Measurements from ENCODE around the gene DENND1A.

The DENND1A gene

DNA sequence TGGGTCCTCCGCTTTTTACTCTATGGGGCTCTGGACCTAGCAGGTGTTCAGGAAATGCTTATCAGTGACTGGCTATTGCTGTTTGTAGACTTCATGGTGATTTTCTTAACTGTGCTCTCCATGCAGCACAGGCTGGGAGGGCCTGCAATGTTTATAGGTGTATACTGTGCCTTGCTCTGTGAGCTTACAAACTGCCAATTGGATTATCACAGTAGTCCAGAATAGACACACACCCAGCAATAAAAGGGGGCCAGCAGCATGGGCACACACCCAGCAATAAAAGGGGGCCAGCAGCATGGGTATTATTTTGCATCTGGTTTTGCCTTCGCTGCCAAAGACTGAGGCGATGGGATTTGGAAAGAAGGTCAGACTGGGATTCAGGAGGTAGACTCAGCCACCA is 473.9 kb downstream of the DENND1A start:
- Histone ChIP-seq H3K9me3 (ENCODE audit: control insufficient read depth, low read length) (no peaks in the 10 kb centered on the region), H3K27ac (no peak overlapping the region), H3K79me2 (no peaks in the 10 kb centered on the region), H3K27me3 (ENCODE audit: control insufficient read depth, insufficient read depth, low read length) (no peaks in the 10 kb centered on the region), H3K36me3 (ENCODE audit: control insufficient read depth, insufficient read depth, low read length) (no peaks in the 10 kb centered on the region), H3K4me3 (ENCODE audit: low read depth, low read length) (no peak overlapping the region), H3K4me2 (ENCODE audit: low read length) (no peak overlapping the region), H2AFZ (no peak overlapping the region), H3K4me1 (no peaks in the 10 kb centered on the region), H3K9ac (no peak overlapping the region)
- TF ChIP-seq, protein P1, sequence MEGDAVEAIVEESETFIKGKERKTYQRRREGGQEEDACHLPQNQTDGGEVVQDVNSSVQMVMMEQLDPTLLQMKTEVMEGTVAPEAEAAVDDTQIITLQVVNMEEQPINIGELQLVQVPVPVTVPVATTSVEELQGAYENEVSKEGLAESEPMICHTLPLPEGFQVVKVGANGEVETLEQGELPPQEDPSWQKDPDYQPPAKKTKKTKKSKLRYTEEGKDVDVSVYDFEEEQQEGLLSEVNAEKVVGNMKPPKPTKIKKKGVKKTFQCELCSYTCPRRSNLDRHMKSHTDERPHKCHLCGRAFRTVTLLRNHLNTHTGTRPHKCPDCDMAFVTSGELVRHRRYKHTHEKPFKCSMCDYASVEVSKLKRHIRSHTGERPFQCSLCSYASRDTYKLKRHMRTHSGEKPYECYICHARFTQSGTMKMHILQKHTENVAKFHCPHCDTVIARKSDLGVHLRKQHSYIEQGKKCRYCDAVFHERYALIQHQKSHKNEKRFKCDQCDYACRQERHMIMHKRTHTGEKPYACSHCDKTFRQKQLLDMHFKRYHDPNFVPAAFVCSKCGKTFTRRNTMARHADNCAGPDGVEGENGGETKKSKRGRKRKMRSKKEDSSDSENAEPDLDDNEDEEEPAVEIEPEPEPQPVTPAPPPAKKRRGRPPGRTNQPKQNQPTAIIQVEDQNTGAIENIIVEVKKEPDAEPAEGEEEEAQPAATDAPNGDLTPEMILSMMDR (IDR thresholded peaks at IDR 0.05) = no peak

DNA sequence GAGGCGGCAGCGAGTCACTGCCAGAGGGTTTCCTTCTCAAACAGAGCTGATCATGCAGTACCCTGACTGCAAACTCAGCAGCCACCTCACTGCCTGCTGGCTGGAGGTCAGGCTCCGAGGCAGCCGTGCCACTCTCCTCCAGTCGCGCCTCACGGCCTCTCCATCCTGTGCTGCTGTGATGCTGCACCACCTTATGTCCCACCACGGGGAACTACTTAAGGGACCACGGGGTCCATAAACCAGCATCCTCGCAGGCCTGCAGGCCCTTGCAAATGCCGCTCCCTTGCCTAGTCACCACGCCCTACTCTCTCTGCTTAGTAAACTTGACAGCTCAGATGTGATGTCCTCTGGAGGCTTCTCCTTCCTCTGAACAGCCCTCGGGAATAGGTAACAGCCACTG is 474.7 kb downstream of the DENND1A start:
- H3K9ac ChIP-seq = no peak overlapping the region
- no peaks in the 10 kb centered on the region for H3K27me3 ChIP-seq (ENCODE audit: control insufficient read depth, insufficient read depth, low read length)
- H3K79me2 ChIP-seq = no peaks in the 10 kb centered on the region
- no peak overlapping the region for H2AFZ ChIP-seq
- H3K4me3 ChIP-seq (ENCODE audit: low read depth, low read length) = no peak overlapping the region
- H3K27ac ChIP-seq = no peak overlapping the region
- no peaks in the 10 kb centered on the region for H3K4me1 ChIP-seq
- no peaks in the 10 kb centered on the region for H3K36me3 ChIP-seq (ENCODE audit: control insufficient read depth, insufficient read depth, low read length)
- H3K4me2 ChIP-seq (ENCODE audit: low read length) = no peak overlapping the region
- TF ChIP-seq, protein P1 (IDR thresholded peaks at IDR 0.05) = no peak
- no peaks in the 10 kb centered on the region for H3K9me3 ChIP-seq (ENCODE audit: control insufficient read depth, low read length)

DNA sequence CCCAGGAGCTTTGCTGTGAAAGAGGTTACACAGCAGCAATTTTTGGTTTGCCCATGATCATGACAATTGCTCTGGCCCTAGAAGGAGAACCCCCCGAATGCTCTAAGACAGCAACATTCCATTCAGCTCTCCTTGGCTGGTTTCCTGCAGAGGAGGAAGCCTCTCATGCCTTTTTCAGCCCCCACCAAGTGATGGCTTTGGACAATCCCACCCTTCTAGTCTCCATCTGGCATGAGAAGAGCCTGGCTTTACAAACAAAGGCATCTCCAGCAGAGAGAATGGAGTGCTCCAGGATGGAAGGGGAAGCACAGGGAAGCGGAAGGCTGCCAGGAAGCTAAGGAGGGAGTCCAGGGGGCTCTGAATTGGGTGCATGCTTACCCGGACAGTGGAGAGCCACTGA is 475.6 kb downstream of the DENND1A start:
- H3K9me3 ChIP-seq (ENCODE audit: control insufficient read depth, low read length) = no peaks in the 10 kb centered on the region
- TF ChIP-seq, protein P1 (IDR thresholded peaks at IDR 0.05) = no peak
- no peak overlapping the region for H2AFZ ChIP-seq
- H3K4me3 ChIP-seq (ENCODE audit: low read depth, low read length) = no peak overlapping the region
- no peaks in the 10 kb centered on the region for H3K4me1 ChIP-seq
- no peaks in the 10 kb centered on the region for H3K79me2 ChIP-seq
- no peak overlapping the region for H3K9ac ChIP-seq
- no peaks in the 10 kb centered on the region for H3K36me3 ChIP-seq (ENCODE audit: control insufficient read depth, insufficient read depth, low read length)
- H3K27me3 ChIP-seq (ENCODE audit: control insufficient read depth, insufficient read depth, low read length) = no peaks in the 10 kb centered on the region
- no peak overlapping the region for H3K4me2 ChIP-seq (ENCODE audit: low read length)
- H3K27ac ChIP-seq = no peak overlapping the region

DNA sequence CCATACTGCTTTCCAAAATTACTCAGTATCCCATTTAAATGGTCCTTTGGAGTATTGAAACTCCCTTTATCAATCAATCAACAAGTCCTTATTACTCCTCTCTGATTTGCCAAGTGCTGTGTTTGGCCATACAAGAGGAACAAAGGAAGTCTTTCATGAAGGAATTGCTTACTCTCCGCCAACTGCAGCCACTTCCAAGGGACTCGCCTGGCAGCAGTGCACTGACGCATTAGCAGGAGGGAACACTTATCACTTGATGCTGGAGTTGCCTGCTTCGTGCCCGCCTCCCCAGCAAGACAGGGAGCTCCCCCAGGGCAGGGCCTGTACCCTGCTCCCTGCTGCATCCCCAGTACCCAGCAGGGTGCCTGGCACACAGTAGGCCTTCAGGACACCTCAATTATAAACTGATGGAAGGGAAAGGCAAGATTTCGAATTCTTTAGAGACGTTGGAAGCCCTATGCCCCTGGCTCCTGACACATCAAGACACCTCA is 476.1 kb downstream of the DENND1A start:
- H3K4me1 ChIP-seq = no peaks in the 10 kb centered on the region
- H3K9me3 ChIP-seq (ENCODE audit: control insufficient read depth, low read length) = no peaks in the 10 kb centered on the region
- H3K79me2 ChIP-seq = no peaks in the 10 kb centered on the region
- TF ChIP-seq, protein P1 (IDR thresholded peaks at IDR 0.05) = no peak
- H3K36me3 ChIP-seq (ENCODE audit: control insufficient read depth, insufficient read depth, low read length) = no peaks in the 10 kb centered on the region
- no peak overlapping the region for H2AFZ ChIP-seq
- no peak overlapping the region for H3K4me2 ChIP-seq (ENCODE audit: low read length)
- H3K27me3 ChIP-seq (ENCODE audit: control insufficient read depth, insufficient read depth, low read length) = no peaks in the 10 kb centered on the region
- H3K9ac ChIP-seq = no peak overlapping the region
- H3K4me3 ChIP-seq (ENCODE audit: low read depth, low read length) = no peak overlapping the region
- H3K27ac ChIP-seq = no peak overlapping the region

DNA sequence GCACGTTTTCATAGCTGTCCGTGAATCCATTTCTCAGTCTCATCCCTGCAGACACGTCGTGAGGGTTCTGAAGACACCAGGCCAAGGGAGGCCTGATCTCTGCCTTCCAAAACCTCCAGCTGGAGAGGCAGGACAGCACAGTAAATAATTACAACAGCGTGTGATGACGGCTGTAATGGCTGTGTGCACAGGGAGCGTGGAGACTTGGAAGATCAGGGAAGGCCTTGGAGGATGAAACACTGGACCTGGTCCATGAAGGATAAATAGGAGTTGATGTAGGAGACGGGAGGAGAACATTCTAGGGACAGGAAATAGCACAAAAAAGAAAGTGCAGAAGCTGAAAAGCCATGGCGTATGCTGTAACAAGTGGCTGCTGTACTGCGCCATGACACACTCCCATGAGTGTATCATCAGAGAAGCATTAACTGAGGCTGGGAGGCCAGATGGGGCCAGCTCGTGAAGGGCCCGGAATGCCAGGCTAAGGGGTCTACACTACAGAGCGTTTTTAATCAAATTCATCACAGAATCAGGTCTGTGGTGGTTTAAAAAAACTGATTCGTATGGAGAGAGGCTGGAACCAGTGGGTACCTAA is 476.8 kb downstream of the DENND1A start:
- Histone ChIP-seq H3K4me1 (no peaks in the 10 kb centered on the region), H3K4me3 (ENCODE audit: low read depth, low read length) (no peak overlapping the region), H3K9me3 (ENCODE audit: control insufficient read depth, low read length) (no peaks in the 10 kb centered on the region), H3K36me3 (ENCODE audit: control insufficient read depth, insufficient read depth, low read length) (no peaks in the 10 kb centered on the region), H3K27me3 (ENCODE audit: control insufficient read depth, insufficient read depth, low read length) (no peaks in the 10 kb centered on the region), H2AFZ (no peak overlapping the region), H3K4me2 (ENCODE audit: low read length) (no peak overlapping the region), H3K79me2 (no peaks in the 10 kb centered on the region), H3K9ac (no peak overlapping the region), H3K27ac (no peak overlapping the region)
- TF ChIP-seq, protein P1 (IDR thresholded peaks at IDR 0.05) = no peak
